ENCODE results near the gene NEURL1.

DNA sequence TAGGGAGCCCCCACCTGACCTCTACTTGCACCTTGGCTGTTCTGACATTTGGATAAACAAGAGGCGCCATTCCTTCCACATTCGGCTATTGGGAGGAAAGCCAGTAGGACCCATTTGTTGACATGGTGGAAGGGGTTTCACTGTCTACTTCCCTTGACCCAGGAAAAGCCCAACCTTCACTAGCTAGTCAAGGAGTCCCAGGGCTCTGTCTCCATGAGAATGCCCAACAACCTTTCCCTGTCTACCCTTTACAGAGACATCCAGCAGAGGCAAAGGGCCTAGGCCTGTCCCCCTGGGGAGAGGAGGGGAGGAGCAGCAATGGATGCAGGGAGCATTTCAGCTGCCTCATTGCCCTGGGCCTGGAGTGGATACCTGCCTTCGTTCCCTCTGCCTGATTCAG is 136.1 kb downstream of the NEURL1 start:
- TF ChIP-seq POLR2AphosphoS5 (IDR thresholded peaks at IDR 0.05; ENCODE audit: low read depth, low read length) = no peak
- no peak for TF ChIP-seq SIN3A (IDR thresholded peaks at IDR 0.05; ENCODE audit: borderline replicate concordance, insufficient read depth, low read length)
- no peak for TF ChIP-seq TAF1 (IDR thresholded peaks at IDR 0.05; ENCODE audit: borderline replicate concordance, insufficient read depth, low read length)
